ENCODE measurements around the gene CPVL. TPM values are rescaled to one million over a fixed set of nuclear protein-coding genes. Genes with fewer than 3 reads are reported as not detected.
A peak's percentile ranks its signal among the peaks of the same experiment; 100 is the strongest.

CPVL gene
- total RNA-seq, 1 donor from 2014 or later, result 22.2 TPM

DNA sequence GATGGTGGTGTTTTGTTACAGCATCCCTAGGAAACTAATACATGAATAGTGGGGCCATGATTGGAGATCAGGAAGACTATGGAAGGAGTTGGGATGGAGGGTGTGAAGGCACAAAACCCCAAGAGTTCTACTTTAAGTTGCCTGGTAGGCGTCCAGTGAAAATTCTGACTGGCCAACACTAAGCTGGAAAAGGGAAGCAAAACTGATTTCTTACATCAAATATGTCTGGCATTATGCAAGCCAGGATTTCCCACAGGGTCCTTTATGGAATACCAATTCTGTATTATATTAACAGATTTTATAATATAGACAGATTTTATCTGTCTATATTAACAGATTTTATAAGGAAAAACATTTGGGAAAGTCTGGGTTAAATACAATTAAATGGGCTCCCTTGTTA is 16.2 kb downstream of the CPVL start:
- Mint-ChIP-seq H3K27ac (ENCODE audit: unreplicated experiment) (no peak overlapping the region), H3K4me3 (ENCODE audit: unreplicated experiment) (no peak overlapping the region), H3K36me3 (ENCODE audit: low read depth, unreplicated experiment) (no peaks in the 10 kb centered on the region), H3K9me3 (ENCODE audit: unreplicated experiment) (no peaks in the 10 kb centered on the region), H3K4me1 (ENCODE audit: low read depth, unreplicated experiment) (peaks cover 11% of the 10 kb centered on the region), H3K27me3 (ENCODE audit: low read depth, unreplicated experiment) (peaks cover 1% of the 10 kb centered on the region)
- Histone ChIP-seq H3K4me3 (ENCODE audit: insufficient read depth, low read depth, low read length) (no peak overlapping the region), H3K79me2 (ENCODE audit: insufficient read depth, low read length) (no peaks in the 10 kb centered on the region), H3K9ac (ENCODE audit: low read length) (no peak overlapping the region), H3K36me3 (ENCODE audit: insufficient read depth, low read length) (no peaks in the 10 kb centered on the region), H3K4me1 (ENCODE audit: insufficient read depth, low read length) (no peaks in the 10 kb centered on the region), H3K27ac (ENCODE audit: low read depth, low read length) (no peak overlapping the region), H3K27me3 (ENCODE audit: insufficient read depth, low read length) (no peaks in the 10 kb centered on the region), H3K9me3 (ENCODE audit: insufficient read depth, low read depth, low read length) (no peaks in the 10 kb centered on the region), H3K4me2 (ENCODE audit: low read length) (no peak overlapping the region), H2AFZ (ENCODE audit: low read depth, low read length) (no peak overlapping the region), H4K20me1 (ENCODE audit: insufficient read depth, low read length) (no peaks in the 10 kb centered on the region)
- TF ChIP-seq EZH2 (IDR thresholded peaks at IDR 0.05; ENCODE audit: insufficient read depth, low read length) (no peak), CTCF (IDR thresholded peaks at IDR 0.05; ENCODE audit: insufficient read depth, low read depth, low read length) (no peak)
- no peak for FAIRE-seq
- no peak for DNase-seq (ENCODE audit: low read depth)

GRCh38 chr7:29127527-29127926 is 18.8 kb downstream of the CPVL start:
- H3K36me3 Mint-ChIP-seq (ENCODE audit: low read depth, unreplicated experiment), result no peaks in the 10 kb centered on the region
- H2AFZ ChIP-seq (ENCODE audit: low read depth, low read length), result no peak overlapping the region
- H3K9ac ChIP-seq (ENCODE audit: low read length), result no peak overlapping the region
- H3K4me1 Mint-ChIP-seq (ENCODE audit: low read depth, unreplicated experiment), result peaks cover 11% of the 10 kb centered on the region
- no peaks in the 10 kb centered on the region for H3K9me3 Mint-ChIP-seq (ENCODE audit: unreplicated experiment)
- no peak overlapping the region for H3K4me3 Mint-ChIP-seq (ENCODE audit: unreplicated experiment)
- H3K79me2 ChIP-seq (ENCODE audit: insufficient read depth, low read length), result no peaks in the 10 kb centered on the region
- no peak overlapping the region for H3K27ac ChIP-seq (ENCODE audit: low read depth, low read length)
- peaks cover 1% of the 10 kb centered on the region for H3K27me3 Mint-ChIP-seq (ENCODE audit: low read depth, unreplicated experiment)
- H3K9me3 ChIP-seq (ENCODE audit: insufficient read depth, low read depth, low read length), result no peaks in the 10 kb centered on the region
- TF ChIP-seq CTCF (IDR thresholded peaks at IDR 0.05; ENCODE audit: insufficient read depth, low read depth, low read length) (no peak), EZH2 (IDR thresholded peaks at IDR 0.05; ENCODE audit: insufficient read depth, low read length) (no peak)
- H3K4me3 ChIP-seq (ENCODE audit: insufficient read depth, low read depth, low read length), result no peak overlapping the region
- FAIRE-seq, result no peak
- H4K20me1 ChIP-seq (ENCODE audit: insufficient read depth, low read length), result no peaks in the 10 kb centered on the region
- H3K27ac Mint-ChIP-seq (ENCODE audit: unreplicated experiment), result peak overlapping the region; percentile 16
- no peak for DNase-seq (ENCODE audit: low read depth)
- no peaks in the 10 kb centered on the region for H3K36me3 ChIP-seq (ENCODE audit: insufficient read depth, low read length)
- no peaks in the 10 kb centered on the region for H3K4me1 ChIP-seq (ENCODE audit: insufficient read depth, low read length)
- H3K27me3 ChIP-seq (ENCODE audit: insufficient read depth, low read length), result no peaks in the 10 kb centered on the region
- no peak overlapping the region for H3K4me2 ChIP-seq (ENCODE audit: low read length)

- Mint-ChIP-seq H3K4me3 (ENCODE audit: unreplicated experiment) (no peak overlapping the region), H3K27ac (ENCODE audit: unreplicated experiment) (no peak overlapping the region), H3K27me3 (ENCODE audit: low read depth, unreplicated experiment) (peaks cover 1% of the 10 kb centered on the region), H3K36me3 (ENCODE audit: low read depth, unreplicated experiment) (no peaks in the 10 kb centered on the region), H3K9me3 (ENCODE audit: unreplicated experiment) (no peaks in the 10 kb centered on the region), H3K4me1 (ENCODE audit: low read depth, unreplicated experiment) (peaks cover 11% of the 10 kb centered on the region)
- no peaks in the 10 kb centered on the region for H3K9me3 ChIP-seq (ENCODE audit: insufficient read depth, low read depth, low read length)
- H3K4me3 ChIP-seq (ENCODE audit: insufficient read depth, low read depth, low read length), result no peak overlapping the region
- H3K4me2 ChIP-seq (ENCODE audit: low read length), result no peak overlapping the region
- H3K4me1 ChIP-seq (ENCODE audit: insufficient read depth, low read length), result no peaks in the 10 kb centered on the region
- no peak overlapping the region for H2AFZ ChIP-seq (ENCODE audit: low read depth, low read length)
- H3K9ac ChIP-seq (ENCODE audit: low read length), result no peak overlapping the region
- no peak for FAIRE-seq
- H4K20me1 ChIP-seq (ENCODE audit: insufficient read depth, low read length), result no peaks in the 10 kb centered on the region
- no peaks in the 10 kb centered on the region for H3K27me3 ChIP-seq (ENCODE audit: insufficient read depth, low read length)
- no peak for TF ChIP-seq EZH2 (IDR thresholded peaks at IDR 0.05; ENCODE audit: insufficient read depth, low read length)
- no peak overlapping the region for H3K27ac ChIP-seq (ENCODE audit: low read depth, low read length)
- H3K36me3 ChIP-seq (ENCODE audit: insufficient read depth, low read length), result no peaks in the 10 kb centered on the region
- H3K79me2 ChIP-seq (ENCODE audit: insufficient read depth, low read length), result no peaks in the 10 kb centered on the region
- DNase-seq (ENCODE audit: low read depth), result no peak
Measured at GRCh38 chr7:29126804-29127203, 19.5 kb downstream of the CPVL start.
